WTC11 (cell line): ENCODE results near the gene NELL1. TPM values are rescaled to one million over a fixed set of nuclear protein-coding genes. Genes with fewer than 3 reads are reported as not detected.

Experiments
- ATAC-seq: fragments of 200-7000 bp; cut with Tn5 transposase; 2 replicates; pipeline ENCODE4 v1.10.0; 2021; ENCODE audit warnings: mild to moderate bottlenecking, moderate library complexity
- CTCF ChIA-PET: fragments of 300-600 bp; sonication (Branson Sonifier 250); formaldehyde crosslinking; loops from one replicate; lab custom pipeline; 2021; ENCODE audit warnings: antibody characterized with exemption; lab: Charles Lee
- POLR2A ChIA-PET: fragments of 350-600 bp; sonication (Branson Sonifier 250); formaldehyde crosslinking; loops from one replicate; lab custom pipeline; 2021; ENCODE audit warnings: antibody characterized with exemption; lab: Charles Lee
- DNase-seq: peaks from one replicate; pipeline ENCODE4 v3.0.0; 2021; ENCODE audit warnings: low spot score
- H3K27ac Mint-ChIP-seq: 2 replicates; pipeline ENCODE4 v1.8.0; 2021; ENCODE audit warnings: mixed read lengths
- H3K27me3 Mint-ChIP-seq: 2 replicates; pipeline ENCODE4 v1.8.0; 2021; ENCODE audit warnings: low read depth, mild to moderate bottlenecking, moderate library complexity, mixed read lengths
- H3K36me3 Mint-ChIP-seq: 2 replicates; pipeline ENCODE4 v1.8.0; 2021; ENCODE audit warnings: mixed read lengths
- H3K4me1 Mint-ChIP-seq: 2 replicates; pipeline ENCODE4 v1.8.0; 2022; ENCODE audit warnings: mixed read lengths
- H3K4me3 Mint-ChIP-seq: 2 replicates; pipeline ENCODE4 v1.8.0; 2021; ENCODE audit warnings: mild to moderate bottlenecking, moderate library complexity, mixed read lengths
- H3K9me3 Mint-ChIP-seq: 2 replicates; pipeline ENCODE4 v1.8.0; 2021; ENCODE audit warnings: mixed read lengths
- AFF4 ChIP-seq: sonication (generic); formaldehyde crosslinking; IDR thresholded peaks from 2 replicates; pipeline ENCODE4 v1.8.1; 2023; ENCODE audit warnings: mild to moderate bottlenecking, missing genetic modification reagents, borderline replicate concordance
- CBFB ChIP-seq: sonication (generic); formaldehyde crosslinking; IDR thresholded peaks from 2 replicates; pipeline ENCODE4 v1.8.1; 2022; ENCODE audit warnings: mild to moderate bottlenecking, low read depth, missing genetic modification reagents
- EMX1 ChIP-seq: fragments of 250-450 bp; sonication (Bioruptor Pico); IDR thresholded peaks from 2 replicates; pipeline ENCODE4 v1.8.0; 2021; ENCODE audit warnings: mild to moderate bottlenecking
- PRDM15 ChIP-seq: sonication (generic); formaldehyde crosslinking; IDR thresholded peaks from 2 replicates; pipeline ENCODE4 v1.8.0; 2022; ENCODE audit warnings: missing genetic modification reagents
- STAT6 ChIP-seq: sonication (generic); formaldehyde crosslinking; conservative IDR thresholded peaks from 2 replicates; pipeline ENCODE4 v1.8.1; 2023; ENCODE audit warnings: mild to moderate bottlenecking, low read depth, missing genetic modification reagents, moderate library complexity
- TP53 ChIP-seq: sonication (generic); formaldehyde crosslinking; IDR thresholded peaks from 2 replicates; pipeline ENCODE4 v1.8.1; 2023; ENCODE audit warnings: mild to moderate bottlenecking, missing genetic modification reagents
- ZBTB43 ChIP-seq: sonication (generic); formaldehyde crosslinking; IDR thresholded peaks from 2 replicates; pipeline ENCODE4 v1.8.1; 2023; ENCODE audit warnings: mild to moderate bottlenecking, missing genetic modification reagents
- ZNF121 ChIP-seq: sonication (generic); formaldehyde crosslinking; IDR thresholded peaks from 2 replicates; pipeline ENCODE4 v1.8.0; 2023; ENCODE audit warnings: missing genetic modification reagents
- ZNF396 ChIP-seq: fragments of 250-450 bp; sonication (Bioruptor Pico); IDR thresholded peaks from 2 replicates; pipeline ENCODE4 v1.8.0; 2021; ENCODE audit warnings: mild to moderate bottlenecking, moderate library complexity, borderline replicate concordance
- ZNF416 ChIP-seq: fragments of 250-450 bp; sonication (Bioruptor Pico); IDR thresholded peaks from 2 replicates; pipeline ENCODE4 v1.9.0; 2021; ENCODE audit warnings: mild to moderate bottlenecking, inconsistent platforms
- ZNF423 ChIP-seq: fragments of 250-450 bp; sonication (Bioruptor Pico); IDR thresholded peaks from 2 replicates; pipeline ENCODE4 v2.1.2; 2022; ENCODE audit warnings: mild to moderate bottlenecking, moderate library complexity
- ZNF512 ChIP-seq: sonication (generic); formaldehyde crosslinking; IDR thresholded peaks from 2 replicates; pipeline ENCODE4 v1.8.1; 2022; ENCODE audit warnings: missing genetic modification reagents, borderline replicate concordance
- total RNA-seq: library from RNA; stranded (reverse); gene quantifications from 3 replicates; pipeline ENCODE4 v1.2.3, GENCODE V29; 2021

Gene NELL1
- total RNA-seq, 1 experiment from 2014 or later, result 1.8 TPM

- POLR2A ChIA-PET, result no interaction called here
- Mint-ChIP-seq H3K36me3 (no peaks in the 10 kb centered on the region; the same call in 1 of the 2 replicates), H3K4me3 (no peak overlapping the region), H3K27me3 (no peaks in the 10 kb centered on the region), H3K9me3 (peaks cover 15% of the 10 kb centered on the region)
- CTCF ChIA-PET, result no interaction called here
- TF ChIP-seq ZBTB43, result no peak
- TF ChIP-seq ZNF423 (CRISPR knock-in tag), result no peak
- TF ChIP-seq, all 79 proteins: peak for 0
- no peak for DNase-seq
- H3K4me1 Mint-ChIP-seq, result no peaks in the 10 kb centered on the region
- ATAC-seq, result no peak
- H3K27ac Mint-ChIP-seq, result no peak overlapping the region
Observed at GRCh38 chr11:21494946-21495345, 825.6 kb downstream of the NELL1 start.

- no peak for TF ChIP-seq ZNF416
- POLR2A ChIA-PET, result no interaction called here
- Mint-ChIP-seq H3K36me3 (no peaks in the 10 kb centered on the region; the same call in 1 of the 2 replicates), H3K4me1 (no peaks in the 10 kb centered on the region), H3K4me3 (no peak overlapping the region), H3K27ac (no peak overlapping the region), H3K27me3 (no peaks in the 10 kb centered on the region), H3K9me3 (peaks cover 6% of the 10 kb centered on the region; the same call in 1 of the 2 replicates)
- ATAC-seq, result no peak
- CTCF ChIA-PET, result no interaction called here
- DNase-seq, result no peak
Observed at GRCh38 chr11:21495879-21496278, 826.5 kb downstream of the NELL1 start.

- Mint-ChIP-seq H3K27ac (no peak overlapping the region), H3K36me3 (no peaks in the 10 kb centered on the region), H3K4me1 (no peaks in the 10 kb centered on the region), H3K9me3 (no peaks in the 10 kb centered on the region), H3K4me3 (no peak overlapping the region), H3K27me3 (no peaks in the 10 kb centered on the region)
- no peak for TF ChIP-seq TP53
- POLR2A ChIA-PET, result no interaction called here
- no peak for DNase-seq
- CTCF ChIA-PET, result no interaction called here
- no peak for ATAC-seq
Observed at GRCh38 chr11:21501245-21501644, 831.9 kb downstream of the NELL1 start.

- DNase-seq, result no peak
- ATAC-seq, result no peak
- Mint-ChIP-seq H3K4me1 (no peaks in the 10 kb centered on the region), H3K36me3 (no peaks in the 10 kb centered on the region), H3K4me3 (no peak overlapping the region), H3K27me3 (no peaks in the 10 kb centered on the region), H3K9me3 (no peaks in the 10 kb centered on the region), H3K27ac (no peak overlapping the region)
- CTCF ChIA-PET, result no interaction called here
- POLR2A ChIA-PET, result no interaction called here
- TF ChIP-seq ZNF121, result no peak
- TF ChIP-seq ZNF512, result no peak
- no peak for TF ChIP-seq AFF4
- no peak for TF ChIP-seq PRDM15 (CRISPR knock-in tag)
- TF ChIP-seq ZNF396 (CRISPR knock-in tag), result no peak
- TF ChIP-seq CBFB (CRISPR knock-in tag), result no peak
- no peak for TF ChIP-seq STAT6 (CRISPR knock-in tag)
- no peak for TF ChIP-seq EMX1 (CRISPR knock-in tag)
Observed at GRCh38 chr11:21505070-21505469, 835.7 kb downstream of the NELL1 start.
